Smooth muscle cell (in vitro differentiated cells): Measurements from ENCODE around the gene EPHA1. TPM values are rescaled to one million over a fixed set of nuclear protein-coding genes. Genes with fewer than 3 reads are reported as not detected.

Source experiments
- DNase-seq: peaks from one replicate; lab custom pipeline; 2025; ENCODE audit not compliant: unreplicated experiment; lab: John Stamatoyannopoulos, UW
- H2AFZ ChIP-seq: fragments of 200-600 bp; sonication (generic); 2 replicates; pipeline ENCODE4 v1.6.0; 2016; ENCODE audit warnings: antibody characterized with exemption, low read depth, mild to moderate bottlenecking
- H3F3A ChIP-seq: fragments of 200-600 bp; sonication (generic); 2 replicates; pipeline ENCODE4 v1.6.0; 2017; ENCODE audit warnings: antibody characterized with exemption, low read depth
- H3K27ac ChIP-seq: fragments of 200-600 bp; sonication (generic); 2 replicates; pipeline ENCODE4 v1.5.1; 2016; ENCODE audit warnings: low read depth, mild to moderate bottlenecking
- H3K27me3 ChIP-seq: fragments of 200-600 bp; sonication (generic); 2 replicates; pipeline ENCODE4 v1.6.1; 2016; ENCODE audit warnings: low read depth, mild to moderate bottlenecking
- H3K36me3 ChIP-seq: fragments of 200-600 bp; sonication (generic); 2 replicates; pipeline ENCODE4 v1.5.1; 2016; ENCODE audit warnings: low read depth
- H3K4me1 ChIP-seq: fragments of 200-600 bp; sonication (generic); 2 replicates; pipeline ENCODE4 v1.5.1; 2016; ENCODE audit warnings: low read depth
- H3K4me2 ChIP-seq: fragments of 200-600 bp; sonication (generic); 2 replicates; pipeline ENCODE4 v1.6.0; 2016; ENCODE audit warnings: mild to moderate bottlenecking
- H3K4me3 ChIP-seq: fragments of 200-600 bp; sonication (generic); 2 replicates; pipeline ENCODE4 v1.5.1; 2016; ENCODE audit warnings: mild to moderate bottlenecking
- H3K79me2 ChIP-seq: fragments of 200-600 bp; sonication (generic); 2 replicates; pipeline ENCODE4 v1.6.0; 2016; ENCODE audit warnings: low read depth, mild to moderate bottlenecking
- H3K9ac ChIP-seq: fragments of 200-600 bp; sonication (generic); 2 replicates; pipeline ENCODE4 v1.6.0; 2016; ENCODE audit warnings: low read depth
- H3K9me3 ChIP-seq: fragments of 200-600 bp; sonication (generic); replicated peaks from 2 replicates; pipeline ENCODE4 v1.5.1; 2016; ENCODE audit warnings: low read depth
- H4K20me1 ChIP-seq: fragments of 200-600 bp; sonication (generic); 2 replicates; pipeline ENCODE4 v1.6.0; 2016; ENCODE audit warnings: low read depth
- CTCF ChIP-seq: fragments of 200-600 bp; sonication (generic); IDR thresholded peaks from 2 replicates; pipeline ENCODE4 v1.5.1; 2017; ENCODE audit warnings: borderline replicate concordance, mild to moderate bottlenecking, antibody characterized with exemption; ENCODE audit not compliant: insufficient read depth, poor library complexity, severe bottlenecking
- WGBS: methylation state at CpG from one replicate; pipeline ENCODE4 v1.1.7; 2016; ENCODE audit warnings: low lambda C conversion rate; 5-methylcytosine and 5-hydroxymethylcytosine counted together
- polyA plus RNA-seq: library from polyadenylated mRNA; unstranded; fragments of >200 nt; fragmentation: Nextera tagmentation; extraction: Ambion mirVana; gene quantifications from 2 replicates; pipeline ENCODE4 v1.2.1, GENCODE V29; 2016
- total RNA-seq: library from RNA; depleted of rRNA; stranded (reverse); fragments of >200 nt; gene quantifications from 2 replicates; pipeline ENCODE4 v1.2.3, GENCODE V29; 2014

EPHA1 gene
- total and polyA plus RNA-seq, 2 experiments from 2014 or later: 8.7 to 19.1 TPM

DNA sequence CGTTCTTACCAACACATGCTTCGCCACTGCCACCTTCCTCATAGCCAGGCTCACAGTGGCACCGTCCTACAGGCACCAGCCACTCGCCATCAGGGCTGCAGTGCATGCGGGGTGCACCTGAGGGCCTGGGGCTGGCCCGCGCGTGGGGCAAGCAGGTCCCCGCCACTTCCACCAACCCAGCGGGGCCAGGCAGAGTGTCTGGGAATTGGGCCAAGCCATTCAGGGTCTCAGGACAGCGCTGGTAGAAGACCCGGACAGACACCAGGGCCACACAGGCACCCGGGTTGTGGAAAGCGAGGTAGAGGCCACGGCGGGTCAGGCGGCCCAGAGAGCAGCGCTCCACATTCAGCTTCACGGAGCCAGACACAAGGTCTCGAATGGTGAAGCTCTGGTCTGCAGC lies 9.0 kb downstream of the EPHA1 start:
- TF ChIP-seq CTCF: no peak
- 97% methylated on average over 20 of the region's 20 CpGs for WGBS
- no peaks in the 10 kb centered on the region for H3K27me3 ChIP-seq
- no peak overlapping the region for H3K4me2 ChIP-seq
- DNase-seq: no peak
- H3K9ac ChIP-seq: no peak overlapping the region
- no peak overlapping the region for H3K4me3 ChIP-seq
- H3K9me3 ChIP-seq: no peaks in the 10 kb centered on the region
- H3K36me3 ChIP-seq: no peaks in the 10 kb centered on the region
- no peak overlapping the region for H2AFZ ChIP-seq
- no peaks in the 10 kb centered on the region for H3K4me1 ChIP-seq
- no peaks in the 10 kb centered on the region for H4K20me1 ChIP-seq
- no peaks in the 10 kb centered on the region for H3F3A ChIP-seq
- no peak overlapping the region for H3K27ac ChIP-seq
- H3K79me2 ChIP-seq: no peaks in the 10 kb centered on the region

- no peaks in the 10 kb centered on the region for H3K36me3 ChIP-seq
- no peaks in the 10 kb centered on the region for H3K27me3 ChIP-seq
- H3F3A ChIP-seq: no peaks in the 10 kb centered on the region
- no peak overlapping the region for H2AFZ ChIP-seq
- H3K79me2 ChIP-seq: no peaks in the 10 kb centered on the region
- no peaks in the 10 kb centered on the region for H3K9me3 ChIP-seq
- H3K9ac ChIP-seq: no peak overlapping the region
- no peak for TF ChIP-seq CTCF
- peaks cover under 1% of the 10 kb centered on the region for H4K20me1 ChIP-seq
- H3K4me1 ChIP-seq: no peaks in the 10 kb centered on the region
- 97% methylated on average over 8 of the region's 8 CpGs for WGBS
- no peak overlapping the region for H3K4me2 ChIP-seq
- no peak overlapping the region for H3K27ac ChIP-seq
- DNase-seq: no peak
- no peak overlapping the region for H3K4me3 ChIP-seq
Measured at GRCh38 chr7:143399151-143399550, 9.5 kb downstream of the EPHA1 start.

GRCh38 chr7:143398616-143399015 lies 10.0 kb downstream of the EPHA1 start:
- Histone ChIP-seq H3K4me1 (no peaks in the 10 kb centered on the region), H3K9ac (no peak overlapping the region), H3K27me3 (no peaks in the 10 kb centered on the region), H4K20me1 (peaks cover 6% of the 10 kb centered on the region), H3K27ac (no peak overlapping the region), H3K79me2 (no peaks in the 10 kb centered on the region), H3K36me3 (no peaks in the 10 kb centered on the region), H3K4me2 (no peak overlapping the region), H3K9me3 (no peaks in the 10 kb centered on the region), H3F3A (peaks cover 2% of the 10 kb centered on the region), H3K4me3 (no peak overlapping the region), H2AFZ (no peak overlapping the region)
- no peak for TF ChIP-seq CTCF
- WGBS: 98% methylated on average over 14 of the region's 14 CpGs
- no peak for DNase-seq

DNA sequence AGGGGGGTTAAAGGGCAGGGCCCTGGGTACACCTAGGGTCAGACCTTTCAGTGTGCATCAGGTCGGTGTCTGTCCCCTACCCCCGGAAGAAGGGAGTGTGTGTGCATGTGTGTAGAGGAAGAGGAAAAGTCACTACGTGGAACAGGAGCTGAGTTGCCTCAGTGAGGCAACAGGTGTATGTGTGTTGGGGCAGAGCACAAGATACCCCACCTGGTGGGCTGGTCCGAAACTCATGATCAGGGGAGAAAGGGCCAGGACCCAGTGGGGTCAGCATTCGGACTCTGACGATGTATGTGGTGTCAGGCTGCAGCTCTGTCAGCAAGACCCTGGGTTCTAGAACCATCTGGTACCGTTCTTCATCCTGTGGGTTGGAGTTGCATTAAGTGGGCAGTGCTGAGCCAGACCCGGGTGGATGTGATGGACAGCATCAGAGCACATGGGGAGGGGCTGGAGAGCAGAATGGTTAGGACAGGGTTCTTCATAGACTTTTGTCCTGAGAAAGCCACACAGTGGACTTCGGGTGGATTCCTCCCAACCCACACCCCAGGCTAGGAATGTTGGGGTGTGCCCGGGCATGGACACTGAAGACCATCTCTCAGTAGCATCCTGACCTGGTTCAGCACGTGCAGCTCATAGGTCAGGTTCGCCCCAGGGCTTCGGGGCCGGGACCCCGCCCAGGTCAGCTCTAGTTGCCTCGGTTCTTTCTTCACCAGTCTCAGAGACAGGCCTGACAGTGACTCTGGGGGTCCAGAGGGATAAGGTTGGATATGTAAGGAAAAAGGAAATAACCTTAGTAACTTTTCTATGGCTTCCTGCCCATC lies 10.7 kb downstream of the EPHA1 start:
- no peak for DNase-seq
- Histone ChIP-seq H3K36me3 (no peaks in the 10 kb centered on the region), H3K79me2 (no peaks in the 10 kb centered on the region), H3K4me1 (no peaks in the 10 kb centered on the region), H3K27me3 (no peaks in the 10 kb centered on the region), H3K9me3 (no peaks in the 10 kb centered on the region), H3F3A (peaks cover 4% of the 10 kb centered on the region), H4K20me1 (peaks cover 13% of the 10 kb centered on the region), H3K9ac (no peak overlapping the region), H3K27ac (no peak overlapping the region), H3K4me2 (no peak overlapping the region), H2AFZ (no peak overlapping the region), H3K4me3 (no peak overlapping the region)
- TF ChIP-seq CTCF: no peak
- WGBS: 95% methylated on average over 16 of the region's 16 CpGs
